HG02763 (cell line): ENCODE results near the gene SIGLEC6.

Experiments
- ATAC-seq: cut with Tn5 transposase; IDR thresholded peaks from one replicate; pipeline ENCODE4 v1.9.1; 2021; ENCODE audit warnings: mild to moderate bottlenecking, moderate library complexity; ENCODE audit not compliant: unreplicated experiment

The SIGLEC6 gene

GRCh38 chr19:51531349-51532315, at the start of gene SIGLEC6:
Gene SIGLEC6 (minus strand): TSS chr19:51531670. CDS start chr19:51531648, 22 bp downstream.
- peak; percentile 61 for ATAC-seq

- ATAC-seq = no peak
Observed at GRCh38 chr19:51576850-51577249, 45.4 kb upstream of the SIGLEC6 start.

- ATAC-seq = no peak
Observed at GRCh38 chr19:51573331-51573730, 41.9 kb upstream of the SIGLEC6 start.

GRCh38 chr19:51572908-51573307, 41.4 kb upstream of the SIGLEC6 start:
- ATAC-seq = no peak

- no peak for ATAC-seq
Observed at GRCh38 chr19:51572410-51572809, 40.9 kb upstream of the SIGLEC6 start.

- no peak for ATAC-seq
Observed at GRCh38 chr19:51571599-51571998, 40.1 kb upstream of the SIGLEC6 start.

GRCh38 chr19:51570962-51571575, 39.6 kb upstream of the SIGLEC6 start, which contains the start of gene ZNF175:
Gene ZNF175 (plus strand): TSS chr19:51571283. CDS start chr19:51573330, 2,047 bp downstream.
- ATAC-seq = peak; percentile 92

GRCh38 chr19:51568456-51568855, 37.0 kb upstream of the SIGLEC6 start:
- no peak for ATAC-seq

- ATAC-seq = no peak
Observed at GRCh38 chr19:51567583-51567982, 36.1 kb upstream of the SIGLEC6 start.

- ATAC-seq = no peak
Observed at GRCh38 chr19:51566489-51567100, 35.1 kb upstream of the SIGLEC6 start.

- ATAC-seq = no peak
Observed at GRCh38 chr19:51565583-51565982, 34.1 kb upstream of the SIGLEC6 start.

GRCh38 chr19:51564791-51565190, 33.3 kb upstream of the SIGLEC6 start:
- no peak for ATAC-seq

GRCh38 chr19:51560339-51560738, 28.9 kb upstream of the SIGLEC6 start:
- no peak for ATAC-seq

- ATAC-seq = no peak
Observed at GRCh38 chr19:51559240-51559639, 27.8 kb upstream of the SIGLEC6 start.

GRCh38 chr19:51552996-51553725, 21.7 kb upstream of the SIGLEC6 start:
- ATAC-seq = no peak

- ATAC-seq = no peak
Observed at GRCh38 chr19:51552608-51552995, 21.1 kb upstream of the SIGLEC6 start.

GRCh38 chr19:51551673-51552432, 20.4 kb upstream of the SIGLEC6 start:
- ATAC-seq = no peak

- no peak for ATAC-seq
Observed at GRCh38 chr19:51550848-51551672, 19.6 kb upstream of the SIGLEC6 start.
